Urinary bladder (tissue), 4 donors: ENCODE measurements around the gene RIPK4. TPM values are rescaled to one million over a fixed set of nuclear protein-coding genes. Genes with fewer than 3 reads are reported as not detected.

ENCODE experiments used
- DNase-seq: peaks from one replicate; pipeline ENCODE4 v3.0.0-alpha.2; 2015; ENCODE audit errors: extremely low spot score
- H3K27ac ChIP-seq: one replicate; pipeline ENCODE4 v1.5.1; 2013; ENCODE audit warnings: low read depth, mild to moderate bottlenecking, moderate library complexity
- H3K36me3 ChIP-seq: one replicate; pipeline ENCODE4 v1.6.1; 2013; ENCODE audit warnings: mild to moderate bottlenecking, moderate library complexity; ENCODE audit not compliant: insufficient read depth
- H3K4me1 ChIP-seq: one replicate; pipeline ENCODE4 v1.6.1; 2013; ENCODE audit warnings: mild to moderate bottlenecking, moderate library complexity; ENCODE audit not compliant: insufficient read depth
- H3K4me3 ChIP-seq: one replicate; pipeline ENCODE4 v1.5.1; 2013; ENCODE audit warnings: low read depth, low read length
- WGBS: extraction: QIAGEN DNeasy Blood & Tissue Kit; methylation state at CpG from one replicate; pipeline ENCODE4 v1.1.7; 2013; 5-methylcytosine and 5-hydroxymethylcytosine counted together
- polyA plus RNA-seq: library from polyadenylated mRNA; stranded (reverse); fragments of 200-250 nt; gene quantifications from one replicate; pipeline ENCODE4 v1.2.3, GENCODE V29; 2013
- total RNA-seq: library from RNA; depleted of rRNA; stranded (reverse); fragments of >200 nt; gene quantifications from one replicate; pipeline ENCODE4 v1.2.3, GENCODE V29; 2014
- donor health status: healthy with polysubstance abuse.
- donor health status: healthy.

The RIPK4 gene
- total and polyA plus RNA-seq, 2 donors: 2.7 to 8.8 TPM

GRCh38 chr21:41761211-41761933 is 5.5 kb downstream of the RIPK4 start:
- Histone ChIP-seq H3K36me3 (no peaks in the 10 kb centered on the region), H3K4me1 (no peaks in the 10 kb centered on the region), H3K4me3 (no peak overlapping the region), H3K27ac (no peak overlapping the region)
- DNase-seq: no peak
- 6% methylated on average over 22 of the region's 22 CpGs for WGBS

GRCh38 chr21:41760411-41760810 is 6.4 kb downstream of the RIPK4 start:
- H3K4me1 ChIP-seq: no peaks in the 10 kb centered on the region
- no peaks in the 10 kb centered on the region for H3K36me3 ChIP-seq
- no peak overlapping the region for H3K27ac ChIP-seq
- 76% methylated on average over 9 of the region's 9 CpGs for WGBS
- H3K4me3 ChIP-seq: no peak overlapping the region
- DNase-seq: no peak

- WGBS: 87% methylated on average over 5 of the region's 5 CpGs
- Histone ChIP-seq H3K36me3 (no peaks in the 10 kb centered on the region), H3K27ac (no peak overlapping the region), H3K4me1 (no peaks in the 10 kb centered on the region), H3K4me3 (no peak overlapping the region)
- no peak for DNase-seq
Measured at GRCh38 chr21:41759926-41760325, 6.9 kb downstream of the RIPK4 start.

- Histone ChIP-seq H3K36me3 (no peaks in the 10 kb centered on the region), H3K4me1 (no peaks in the 10 kb centered on the region), H3K4me3 (no peak overlapping the region), H3K27ac (no peak overlapping the region)
- WGBS: 69% methylated on average over 11 of the region's 11 CpGs
- no peak for DNase-seq
Measured at GRCh38 chr21:41759214-41759840, 7.5 kb downstream of the RIPK4 start.

GRCh38 chr21:41758550-41758949 is 8.3 kb downstream of the RIPK4 start:
- no peak for DNase-seq

GRCh38 chr21:41755934-41756773 is 10.7 kb downstream of the RIPK4 start:
- H3K4me1 ChIP-seq: no peaks in the 10 kb centered on the region
- no peaks in the 10 kb centered on the region for H3K36me3 ChIP-seq
- no peak for DNase-seq
- WGBS: 95% methylated on average over 33 of the region's 33 CpGs
- no peak overlapping the region for H3K4me3 ChIP-seq
- H3K27ac ChIP-seq: no peak overlapping the region

More at GRCh38 chr21:41758550-41758949, 8.3 kb downstream of the RIPK4 start:
- no peaks in the 10 kb centered on the region for H3K36me3 ChIP-seq
- H3K4me3 ChIP-seq: no peak overlapping the region
- WGBS: 75% methylated on average over 5 of the region's 5 CpGs
- no peak overlapping the region for H3K27ac ChIP-seq
- no peaks in the 10 kb centered on the region for H3K4me1 ChIP-seq

- Histone ChIP-seq H3K4me3 (no peak overlapping the region), H3K36me3 (no peaks in the 10 kb centered on the region), H3K27ac (no peak overlapping the region), H3K4me1 (no peaks in the 10 kb centered on the region)
- DNase-seq: no peak
- 90% methylated on average over 23 of the region's 23 CpGs for WGBS
Measured at GRCh38 chr21:41755258-41755933, 11.5 kb downstream of the RIPK4 start.

GRCh38 chr21:41754479-41754891 is 12.4 kb downstream of the RIPK4 start:
- Histone ChIP-seq H3K27ac (no peak overlapping the region), H3K36me3 (no peaks in the 10 kb centered on the region), H3K4me3 (no peak overlapping the region), H3K4me1 (no peaks in the 10 kb centered on the region)
- DNase-seq: no peak
- 55% methylated on average over 10 of the region's 10 CpGs for WGBS

- Histone ChIP-seq H3K4me3 (no peak overlapping the region), H3K36me3 (no peaks in the 10 kb centered on the region), H3K27ac (no peak overlapping the region), H3K4me1 (no peaks in the 10 kb centered on the region)
- DNase-seq: no peak
- 69% methylated on average over 16 of the region's 16 CpGs for WGBS
Measured at GRCh38 chr21:41753006-41753898, 13.6 kb downstream of the RIPK4 start.

- no peak overlapping the region for H3K4me3 ChIP-seq
- H3K27ac ChIP-seq: no peak overlapping the region
- H3K36me3 ChIP-seq: no peaks in the 10 kb centered on the region
- no peaks in the 10 kb centered on the region for H3K4me1 ChIP-seq
- WGBS: 62% methylated on average over 13 of the region's 13 CpGs
- DNase-seq: no peak
Measured at GRCh38 chr21:41752231-41752681, 14.6 kb downstream of the RIPK4 start.

GRCh38 chr21:41751611-41752011 is 15.2 kb downstream of the RIPK4 start:
- Histone ChIP-seq H3K4me1 (no peaks in the 10 kb centered on the region), H3K27ac (peak overlapping the region; percentile 3), H3K36me3 (no peaks in the 10 kb centered on the region), H3K4me3 (no peak overlapping the region)
- WGBS: 41% methylated on average over 12 of the region's 12 CpGs
- peak; percentile 86 for DNase-seq

- H3K4me1 ChIP-seq: no peaks in the 10 kb centered on the region
- no peak for DNase-seq
- H3K4me3 ChIP-seq: no peak overlapping the region
- H3K27ac ChIP-seq: no peak overlapping the region
- 80% methylated on average over 16 of the region's 16 CpGs for WGBS
- H3K36me3 ChIP-seq: no peaks in the 10 kb centered on the region
Measured at GRCh38 chr21:41750532-41751151, 16.2 kb downstream of the RIPK4 start.
